GM18502 (cell line): ENCODE results near the gene TEX13C.
"Not testable (repeated sequence)": the region's sequence is repeated elsewhere in the genome, so short reads cannot be mapped to it uniquely, and the experiment has no call there.

Experiments used
- ATAC-seq: cut with Tn5 transposase; IDR thresholded peaks from one replicate; pipeline ENCODE4 v1.9.1; 2021; ENCODE audit warnings: mild to moderate bottlenecking; ENCODE audit not compliant: unreplicated experiment, poor library complexity

Gene TEX13C

GRCh38 chrX:125319646-125320521 is at the start of gene TEX13C:
Gene TEX13C, plus strand, starts transcription at chrX:125319871. Its CDS starts 249 bp downstream, at chrX:125320120.
- ATAC-seq: no peak

- ATAC-seq: no peak
Measured at GRCh38 chrX:125287282-125287681, 32.4 kb upstream of the TEX13C start.

GRCh38 chrX:125288343-125288742 is 31.3 kb upstream of the TEX13C start:
- no peak for ATAC-seq

- ATAC-seq: no peak
Measured at GRCh38 chrX:125289209-125289608, 30.5 kb upstream of the TEX13C start.

- no peak for ATAC-seq
Measured at GRCh38 chrX:125289920-125290319, 29.8 kb upstream of the TEX13C start.

GRCh38 chrX:125291124-125291523 is 28.5 kb upstream of the TEX13C start:
- no peak for ATAC-seq

GRCh38 chrX:125293850-125294780 is 25.6 kb upstream of the TEX13C start:
- ATAC-seq: peak; percentile 66

- peak; percentile 89 for ATAC-seq
Measured at GRCh38 chrX:125295337-125295736, 24.3 kb upstream of the TEX13C start.

GRCh38 chrX:125298871-125299270 is 20.8 kb upstream of the TEX13C start:
- ATAC-seq: no peak

- no peak for ATAC-seq
Measured at GRCh38 chrX:125306335-125306866, 13.3 kb upstream of the TEX13C start.

- ATAC-seq: no peak
Measured at GRCh38 chrX:125308653-125309052, 11.0 kb upstream of the TEX13C start.

GRCh38 chrX:125319166-125319565 is 505 bp upstream of the TEX13C start:
- ATAC-seq: not testable (repeated sequence)

- no peak for ATAC-seq
Measured at GRCh38 chrX:125322431-125322830, 2.8 kb downstream of the TEX13C start.

GRCh38 chrX:125326599-125326998 is 6.9 kb downstream of the TEX13C start:
- ATAC-seq: no peak

GRCh38 chrX:125327891-125328290 is 8.2 kb downstream of the TEX13C start:
- no peak for ATAC-seq

GRCh38 chrX:125333583-125333982 is 13.9 kb downstream of the TEX13C start:
- ATAC-seq: no peak

- ATAC-seq: no peak
Measured at GRCh38 chrX:125340490-125340889, 20.8 kb downstream of the TEX13C start.

- ATAC-seq: no peak
Measured at GRCh38 chrX:125374169-125374568, 54.5 kb downstream of the TEX13C start.
